GM19452 (cell line): ENCODE measurements around the gene TBC1D9B.

Experiments
- ATAC-seq: cut with Tn5 transposase; IDR thresholded peaks from one replicate; pipeline ENCODE4 v1.9.1; 2021; ENCODE audit not compliant: unreplicated experiment

Gene TBC1D9B

DNA sequence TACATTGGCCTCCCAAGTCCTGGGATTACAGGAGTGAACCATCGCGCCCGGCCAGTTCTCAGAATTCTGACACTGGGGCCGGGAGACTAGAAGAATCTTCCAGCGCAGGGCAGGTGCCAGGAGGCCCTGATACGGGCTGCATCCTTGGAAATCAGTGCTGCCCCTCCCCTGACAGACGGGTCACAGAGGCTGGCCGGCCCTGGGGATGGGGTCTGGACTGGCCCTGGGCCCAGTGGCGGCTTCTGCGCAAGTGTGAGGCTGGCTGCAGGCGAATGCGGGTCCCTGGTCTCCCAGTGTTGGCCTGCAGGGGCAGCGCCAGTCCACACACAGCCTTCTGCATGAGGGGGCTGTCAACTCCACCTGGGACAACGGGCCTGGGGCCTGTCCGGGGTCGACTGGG lies 831 bp upstream of the TBC1D9B start:
- no peak for ATAC-seq

DNA sequence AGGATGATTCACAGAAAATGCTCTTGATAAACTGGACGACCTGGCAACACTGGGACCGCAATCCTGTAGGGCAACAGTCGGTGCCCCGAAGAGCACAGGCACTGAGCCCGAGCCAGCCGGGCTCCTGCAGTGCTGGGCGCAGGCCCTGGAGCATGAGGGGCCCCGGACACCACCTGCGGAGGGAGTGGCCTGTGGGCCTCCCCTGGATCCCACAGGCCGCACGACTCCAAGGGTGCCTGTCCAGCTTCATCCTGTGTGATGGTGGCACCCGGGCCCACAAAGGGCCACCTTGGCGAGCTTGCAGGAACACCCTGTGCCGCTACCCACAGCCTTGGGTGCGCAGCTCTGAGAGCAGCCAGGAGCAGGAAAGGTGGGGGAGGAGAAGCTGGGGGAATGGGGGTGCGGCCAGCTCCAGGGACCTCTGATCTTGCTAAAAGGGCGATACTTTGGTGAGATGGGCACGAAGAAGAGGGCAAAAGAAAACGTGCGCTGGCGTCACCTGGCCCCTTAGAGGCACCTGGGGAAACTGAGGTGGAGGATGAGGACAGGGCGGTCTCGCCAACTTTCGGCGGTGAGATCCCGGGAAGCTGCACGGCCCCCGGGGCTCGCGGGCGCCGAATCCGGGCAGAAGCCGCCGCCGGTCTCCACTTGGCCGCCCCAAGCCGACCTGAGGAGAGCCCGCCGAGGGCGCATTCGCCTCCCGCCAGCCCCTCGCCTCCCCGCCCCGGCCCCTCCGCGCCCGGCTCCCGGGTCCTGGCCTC lies 722 bp downstream of the TBC1D9B start:
- ATAC-seq = no peak

DNA sequence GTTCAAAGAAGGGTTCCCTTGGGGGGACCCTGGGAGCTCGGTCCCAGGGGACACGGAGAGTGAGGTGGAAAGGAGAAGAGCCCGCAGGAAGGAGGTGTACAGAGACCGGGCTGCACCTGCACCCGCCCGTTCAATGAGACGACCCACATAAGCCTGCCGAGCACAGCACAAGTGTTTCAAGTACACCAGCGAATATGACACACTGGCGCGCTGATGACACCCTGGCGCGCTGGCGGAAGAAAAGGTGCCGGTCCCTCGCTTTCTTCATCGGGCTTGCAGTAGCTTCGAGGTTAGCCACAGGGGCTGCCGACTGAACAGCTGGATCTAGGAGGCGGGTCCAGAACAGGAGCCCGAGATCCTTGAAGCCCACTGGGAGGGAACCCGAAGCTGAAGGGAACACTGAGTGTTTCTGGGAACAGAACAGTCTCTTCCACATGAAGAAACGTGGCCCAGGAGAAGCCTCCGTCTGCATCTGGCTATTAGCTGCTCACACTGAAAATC lies 1.4 kb downstream of the TBC1D9B start:
- no peak for ATAC-seq

DNA sequence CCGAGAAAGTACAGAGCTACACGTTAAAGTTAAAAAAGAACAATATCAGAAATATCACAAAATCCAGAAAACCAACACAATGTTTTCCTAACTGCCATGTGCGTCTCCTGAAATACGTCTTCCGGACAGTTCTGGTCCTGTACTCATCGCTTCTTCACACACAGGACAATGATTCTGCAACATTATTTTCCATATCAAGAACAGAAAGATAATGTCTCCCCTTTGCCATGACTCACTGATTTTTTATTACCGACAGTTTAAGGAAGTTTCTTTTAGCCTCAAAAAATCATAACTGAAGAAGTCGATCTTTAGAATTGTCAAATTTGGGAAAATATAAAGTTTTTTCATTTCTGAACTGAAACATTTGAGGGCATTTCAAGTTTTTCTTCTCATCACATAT lies 2.5 kb downstream of the TBC1D9B start:
- no peak for ATAC-seq

DNA sequence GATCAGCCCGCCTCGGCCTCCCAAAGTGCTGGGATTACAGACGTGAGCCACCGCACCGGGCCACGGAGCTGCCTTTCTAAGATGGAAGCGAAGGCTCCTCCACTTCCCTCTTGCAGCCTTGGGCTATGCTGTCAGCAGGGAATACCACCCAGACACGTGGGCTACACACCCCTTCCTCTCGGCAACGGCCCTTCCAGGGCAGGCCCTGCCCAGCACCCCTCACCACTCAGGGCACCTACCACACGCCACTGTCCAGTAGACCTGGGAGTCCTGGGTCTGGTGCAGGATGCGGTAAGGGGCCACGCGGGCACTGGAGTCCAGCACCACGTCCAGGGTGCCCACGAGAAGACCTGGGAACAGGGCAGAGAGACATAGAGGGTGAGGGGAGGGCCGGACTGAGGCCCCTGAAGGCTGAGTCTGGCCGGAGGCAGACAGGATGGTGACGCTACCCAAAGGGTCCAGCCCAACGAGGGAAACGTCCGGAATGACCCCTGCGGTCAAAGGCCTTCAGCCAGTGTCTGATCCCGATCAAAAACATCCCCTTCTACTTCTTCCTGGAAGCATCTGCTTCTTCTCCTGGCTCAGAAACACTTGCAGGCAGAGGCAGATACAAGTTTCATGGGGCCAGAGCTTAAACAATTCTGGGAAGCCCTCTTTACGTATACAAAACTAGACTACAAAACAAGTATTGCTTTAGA lies 3.1 kb downstream of the TBC1D9B start:
- no peak for ATAC-seq

DNA sequence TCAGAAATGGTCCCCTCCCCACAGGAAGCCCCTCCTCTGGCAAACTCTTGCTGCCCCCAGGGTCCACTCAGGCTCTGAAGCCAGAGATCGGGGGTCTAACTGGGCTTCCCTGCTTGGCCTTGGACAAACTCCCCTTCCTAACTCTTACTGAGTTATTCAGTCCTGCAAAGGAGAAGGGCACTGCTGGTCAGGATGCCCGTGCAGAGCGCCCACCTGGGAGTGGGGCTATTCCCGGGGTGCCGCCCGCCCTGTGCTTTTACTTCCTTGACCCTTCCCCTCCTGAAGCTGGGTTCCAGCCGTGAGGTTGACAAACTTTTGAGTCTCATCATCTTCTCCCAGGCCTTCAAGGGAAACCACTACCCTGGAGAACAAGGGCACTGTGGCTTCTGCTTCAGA lies 4.9 kb downstream of the TBC1D9B start:
- no peak for ATAC-seq

DNA sequence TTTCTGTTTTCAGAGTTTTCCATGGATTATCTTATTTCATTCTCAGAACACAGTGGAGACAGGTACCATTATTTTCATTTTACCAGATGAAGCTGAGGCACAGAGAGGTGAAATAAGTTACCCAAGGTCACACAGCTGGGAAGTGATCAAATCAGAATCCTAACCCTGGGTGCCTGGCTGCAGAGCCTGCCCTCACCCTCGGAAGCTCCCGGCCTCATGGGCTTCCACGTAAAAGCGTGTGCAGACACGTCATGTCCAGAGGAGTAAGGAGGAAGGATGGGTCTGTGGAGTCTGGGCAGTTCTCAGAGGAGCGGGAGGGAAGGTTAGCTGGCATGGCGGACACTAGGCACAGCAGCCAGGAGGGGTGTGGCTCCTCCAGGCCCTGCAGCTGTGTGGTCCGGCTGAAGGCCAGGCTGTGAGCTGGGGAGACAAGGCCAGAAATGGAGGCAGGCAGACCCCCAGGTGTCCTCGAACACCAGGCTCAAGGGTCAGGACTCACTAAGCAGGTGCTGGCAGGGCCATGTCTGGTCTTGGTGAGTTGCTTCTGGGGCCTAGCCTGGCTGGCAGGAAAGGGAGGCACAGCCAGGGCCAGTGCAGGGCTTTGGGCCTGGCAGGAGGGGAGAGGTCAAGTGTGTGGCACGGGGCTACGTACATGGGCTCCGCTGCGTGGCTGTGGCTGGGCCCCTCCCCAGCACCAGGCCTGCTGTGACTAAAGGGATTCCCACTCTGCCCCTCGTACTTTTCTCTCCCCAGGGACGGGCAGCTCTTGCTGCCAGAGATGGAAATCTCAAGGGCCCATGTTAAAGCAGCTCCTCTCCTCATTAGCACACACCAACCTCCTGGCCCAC lies 5.6 kb downstream of the TBC1D9B start:
- no peak for ATAC-seq

DNA sequence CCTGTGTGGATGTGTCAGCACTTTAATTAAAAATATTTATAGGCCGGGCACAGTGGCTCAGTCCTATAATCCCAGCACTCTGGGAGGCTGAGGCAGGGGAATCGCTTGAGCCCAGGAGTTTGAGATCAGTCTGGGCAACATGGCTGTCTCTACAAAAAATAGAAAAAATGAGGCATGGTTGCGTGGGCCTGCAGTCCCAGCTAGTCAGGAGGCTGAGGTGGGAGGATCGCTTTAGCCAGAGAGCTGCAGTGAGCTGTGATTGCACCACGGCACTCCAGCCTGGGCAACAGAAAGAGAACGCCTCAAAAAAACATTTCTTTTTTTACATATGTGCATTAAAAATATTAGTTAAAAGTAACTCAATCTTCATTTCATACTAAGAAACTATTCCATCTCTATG lies 6.2 kb downstream of the TBC1D9B start:
- ATAC-seq = no peak

DNA sequence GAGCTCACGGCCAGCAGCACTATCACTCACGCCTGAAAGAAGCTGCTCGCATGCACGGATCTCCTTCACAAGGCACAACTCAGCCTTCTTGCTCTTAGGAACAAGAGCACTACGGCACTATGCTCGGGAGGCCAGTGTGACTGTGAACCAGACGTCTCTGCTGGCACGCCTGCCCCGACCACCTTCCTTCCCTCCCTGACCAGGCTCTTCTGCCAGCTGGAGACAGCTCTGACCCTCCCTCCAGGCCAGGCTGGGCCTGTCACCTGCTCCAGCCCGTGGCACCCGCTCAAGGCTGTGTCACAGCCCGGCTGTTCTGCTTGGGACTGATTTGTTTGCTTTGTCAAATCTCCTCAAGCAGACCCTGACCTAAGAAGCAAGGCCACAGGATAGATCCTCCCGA lies 7.0 kb downstream of the TBC1D9B start:
- no peak for ATAC-seq

DNA sequence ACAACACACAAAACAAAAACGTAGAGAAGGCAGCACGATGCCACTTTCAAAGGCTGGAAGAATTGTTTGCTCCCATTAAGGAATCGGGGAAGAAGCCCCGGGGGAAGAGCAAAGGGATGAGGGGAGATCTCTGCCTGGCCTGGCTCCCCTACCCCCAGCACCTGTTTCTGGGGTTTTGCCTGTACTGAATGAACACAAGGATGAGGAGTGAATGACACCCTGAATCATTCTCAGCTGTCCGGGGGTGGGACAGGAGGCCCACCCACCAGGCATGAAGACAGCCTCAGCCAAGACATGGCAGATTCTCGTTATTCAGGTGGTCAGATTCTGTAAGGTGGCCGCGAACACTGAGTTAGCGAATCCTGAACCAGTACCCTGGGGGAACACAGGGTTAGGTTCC lies 7.5 kb downstream of the TBC1D9B start:
- ATAC-seq = no peak

DNA sequence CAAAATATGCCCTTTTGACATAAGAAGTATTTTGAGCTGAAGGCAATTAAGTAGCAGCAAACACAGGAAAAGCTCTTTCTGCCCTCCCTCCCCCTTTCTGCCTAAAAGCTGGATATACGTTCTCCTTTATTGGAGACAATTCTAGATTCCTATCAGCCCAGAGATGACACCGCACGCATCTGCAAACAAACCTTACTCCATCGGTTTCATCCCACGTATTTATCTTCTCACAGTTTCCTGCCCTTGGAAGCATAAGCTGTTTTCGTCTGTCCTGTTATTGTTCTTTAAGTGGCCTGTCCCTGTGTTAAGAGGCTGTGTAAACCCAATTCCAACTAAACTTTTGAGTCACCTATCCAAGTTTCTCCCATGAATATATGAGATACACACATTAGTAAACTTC lies 11.8 kb downstream of the TBC1D9B start:
- ATAC-seq = no peak

DNA sequence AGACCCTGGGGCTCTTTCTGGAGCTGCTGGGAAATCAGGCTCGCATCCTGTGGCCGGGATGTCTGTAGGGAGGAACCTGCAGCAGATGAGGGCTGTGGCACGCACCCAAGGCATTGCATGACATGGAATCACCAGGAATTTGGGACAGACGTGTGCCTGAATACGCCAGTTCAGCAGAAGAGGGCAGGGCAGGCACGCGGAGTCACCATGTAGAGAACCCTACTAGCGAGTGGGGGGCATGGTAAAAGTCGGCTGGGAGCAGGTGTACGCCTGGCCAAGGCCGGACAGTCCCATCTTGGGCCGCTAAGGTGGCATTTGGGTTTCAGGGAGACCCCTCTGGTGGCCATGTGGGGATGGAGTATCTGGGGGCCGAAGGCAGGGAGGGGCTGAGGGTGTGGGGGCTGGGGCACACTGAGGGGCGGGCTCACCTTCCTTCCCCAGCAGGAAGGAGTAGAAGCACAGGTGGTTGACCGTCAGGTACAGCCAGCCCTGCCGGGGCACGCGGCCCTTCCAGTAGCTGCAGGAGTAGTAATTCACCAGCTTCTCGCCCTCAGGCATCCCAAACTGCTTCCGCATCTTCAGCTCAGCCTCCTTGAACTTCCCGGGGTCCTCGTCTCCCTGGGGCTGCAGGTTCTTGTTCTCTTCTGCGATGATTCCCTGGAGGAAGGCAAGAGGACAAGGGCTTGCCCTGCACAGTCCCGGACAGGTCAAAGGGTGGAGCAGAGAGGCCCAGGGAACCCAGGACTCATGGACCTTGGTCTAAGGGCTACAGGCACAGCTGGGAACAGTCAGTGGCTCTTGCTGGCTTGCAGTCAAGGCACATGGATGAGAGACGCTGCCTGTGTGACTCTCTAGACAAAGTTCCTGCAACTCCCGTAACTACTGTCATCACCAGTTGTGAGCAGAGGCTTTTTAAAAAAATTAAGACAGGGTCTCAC lies 13.5 kb downstream of the TBC1D9B start:
- no peak for ATAC-seq

DNA sequence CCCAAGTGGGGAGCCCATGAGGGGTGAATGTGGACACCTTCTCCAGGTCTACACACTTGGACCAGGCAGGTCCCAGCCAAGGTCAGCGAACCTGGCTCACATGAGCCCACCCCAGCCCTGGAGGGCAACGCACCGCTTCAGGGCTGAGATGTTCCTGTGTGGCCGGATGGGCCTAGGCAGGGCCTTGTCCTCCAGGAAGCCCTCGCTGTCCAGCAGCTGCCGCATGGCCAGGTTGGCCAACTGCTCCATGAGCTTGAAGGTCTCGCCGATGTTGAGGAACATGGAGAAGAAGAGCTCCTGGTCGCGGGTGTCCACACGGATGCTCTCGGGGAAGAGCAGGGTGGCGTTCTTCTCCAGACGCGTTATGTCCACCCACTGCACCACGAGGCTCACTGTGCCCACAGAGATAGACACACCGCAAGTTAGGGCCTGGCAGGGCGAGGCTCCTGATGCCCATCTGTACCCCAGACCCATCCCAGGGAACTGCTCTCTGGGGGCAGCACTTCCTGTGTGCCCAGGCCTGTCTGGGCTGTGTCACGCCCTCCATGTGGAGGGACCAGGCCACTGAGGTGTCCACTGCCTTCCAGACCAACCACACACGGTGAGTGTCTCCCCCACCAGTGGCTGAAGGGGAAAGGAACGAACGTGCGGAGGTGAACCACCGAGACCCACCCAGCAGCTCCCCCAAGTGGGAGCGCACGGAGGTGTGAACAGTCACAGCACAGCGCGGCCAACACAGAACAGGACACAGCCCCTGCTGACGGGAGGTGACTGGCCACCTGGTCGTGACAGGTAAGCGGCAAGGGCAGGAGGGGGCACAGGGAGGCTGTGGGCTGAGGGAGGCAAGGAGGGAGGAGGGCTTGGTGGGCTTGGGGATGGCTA lies 14.4 kb downstream of the TBC1D9B start:
- no peak for ATAC-seq

DNA sequence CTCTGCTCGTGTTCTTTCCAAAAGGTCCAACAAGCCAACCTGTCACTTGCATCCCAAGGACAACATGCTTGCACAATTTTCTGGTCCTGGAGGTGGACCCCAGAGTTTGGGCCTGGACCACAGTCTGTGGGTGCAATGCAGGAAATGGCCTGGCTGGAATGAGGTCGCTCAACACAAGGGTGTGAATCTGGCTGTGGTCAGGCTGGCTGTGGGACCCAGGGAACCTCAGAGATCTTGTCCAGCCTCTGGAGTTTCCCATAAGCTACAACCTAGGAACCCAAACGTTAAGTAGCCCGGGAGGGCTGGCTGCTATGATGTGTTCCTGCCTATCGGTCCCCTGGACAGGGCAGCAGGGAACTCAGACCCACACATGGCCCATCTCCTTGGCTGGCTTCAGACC lies 15.4 kb downstream of the TBC1D9B start:
- no peak for ATAC-seq

DNA sequence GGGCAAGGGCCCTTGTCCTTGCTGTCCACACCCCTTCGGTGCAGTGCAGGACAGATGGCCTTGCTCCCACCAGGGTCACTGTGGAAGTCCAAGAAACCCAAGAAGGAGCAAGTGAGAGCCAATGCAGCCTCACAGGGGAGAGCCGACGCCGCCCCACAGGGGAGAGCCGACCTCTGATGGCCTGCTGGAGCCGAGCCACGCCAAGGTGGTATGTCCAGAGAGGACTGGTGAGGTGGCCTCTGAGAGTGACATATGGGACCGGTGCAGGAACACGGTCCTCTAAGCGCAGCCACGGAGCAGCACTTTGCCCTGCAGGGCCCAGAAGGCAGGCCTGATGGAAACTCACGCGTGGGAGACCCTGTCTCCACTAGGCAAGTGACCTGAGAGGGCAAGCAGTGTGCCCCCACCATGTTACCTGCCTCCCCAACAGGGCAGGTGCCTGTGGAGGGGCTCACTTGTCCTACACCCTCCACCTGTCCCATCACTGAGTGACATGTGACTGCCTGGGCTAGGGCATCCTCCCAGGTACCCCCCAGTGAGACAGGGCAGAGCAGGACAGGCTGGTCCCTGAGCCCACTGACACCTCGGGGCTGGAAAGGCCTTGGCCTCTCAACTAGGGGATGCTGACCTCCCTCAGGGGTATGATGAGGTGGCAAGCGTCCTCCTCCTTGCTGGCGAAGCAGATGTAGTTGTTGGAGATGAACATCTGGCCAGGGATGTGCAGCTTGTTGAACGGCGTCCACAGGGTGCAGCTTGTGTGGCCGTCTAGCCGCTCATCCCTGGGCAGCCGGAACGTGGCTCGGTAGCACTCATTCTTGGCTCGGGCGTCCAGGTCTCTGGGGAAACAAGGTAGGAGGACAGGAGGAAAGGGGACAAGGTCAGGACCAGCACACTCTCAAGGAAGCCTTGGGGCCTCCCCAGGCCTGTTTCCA lies 16.7 kb downstream of the TBC1D9B start:
- no peak for ATAC-seq

DNA sequence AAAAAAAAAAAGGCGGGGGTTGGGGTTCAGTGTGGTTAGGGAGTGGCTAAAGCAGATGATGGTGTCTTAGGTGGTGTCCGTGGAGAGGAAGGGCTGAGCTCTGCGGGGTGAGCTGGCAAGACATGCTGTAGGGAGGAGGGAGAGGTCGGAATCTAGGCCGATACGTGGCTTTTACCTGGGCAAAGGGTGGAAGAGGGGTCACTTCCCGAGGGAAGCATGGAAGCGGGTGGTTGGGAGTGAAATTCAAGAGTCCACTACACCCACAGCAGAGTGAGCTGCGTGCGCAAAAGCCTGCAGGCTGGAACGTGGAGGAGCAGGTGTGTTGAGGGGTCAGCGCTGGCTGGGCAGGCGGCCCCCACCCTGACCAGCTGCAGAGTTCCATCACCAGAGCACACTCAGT lies 17.8 kb downstream of the TBC1D9B start:
- ATAC-seq = no peak

DNA sequence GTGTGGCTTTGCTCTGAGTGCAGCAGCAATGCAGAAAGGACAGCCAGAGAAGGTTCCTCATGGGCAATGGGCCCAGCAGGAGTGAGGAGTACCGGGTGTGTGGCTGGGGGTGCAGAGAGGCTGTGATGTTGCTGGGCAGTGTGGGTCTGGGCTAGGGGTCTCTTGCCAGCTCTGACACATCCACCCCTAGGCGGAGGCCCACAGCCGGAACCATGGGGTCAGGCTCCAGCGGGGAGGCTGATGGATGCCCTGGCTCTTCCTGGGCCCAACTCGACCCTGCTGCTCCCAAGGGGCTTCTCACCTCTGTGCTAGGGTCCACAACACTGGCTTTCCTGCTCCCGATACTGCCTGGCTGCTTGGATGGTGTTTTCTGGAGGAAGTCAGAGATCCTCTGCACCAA lies 19.9 kb downstream of the TBC1D9B start:
- ATAC-seq = no peak

DNA sequence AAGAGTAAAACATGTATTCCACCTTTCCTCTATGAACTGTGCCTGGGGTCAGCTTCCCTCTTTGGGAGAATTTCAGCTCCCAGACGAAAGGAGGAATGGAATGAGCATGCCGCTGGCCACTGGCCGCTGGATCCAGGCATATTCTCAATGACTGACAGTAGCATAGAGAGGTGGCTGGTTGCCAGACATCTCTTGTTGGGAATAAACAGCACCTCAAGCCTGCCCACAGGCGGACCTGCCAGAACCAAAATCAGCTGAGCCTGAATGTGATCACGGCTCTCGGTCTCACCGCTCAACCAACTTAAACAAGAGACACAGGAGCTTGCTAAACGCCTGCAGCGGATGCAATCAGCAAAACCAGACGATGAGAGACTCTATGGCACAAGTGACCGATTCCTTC lies 20.6 kb downstream of the TBC1D9B start:
- ATAC-seq = no peak
